Measurements from ENCODE around the gene BCOR. TPM values are rescaled to one million over a fixed set of nuclear protein-coding genes. Genes with fewer than 3 reads are reported as not detected.

BCOR gene
- polyA plus RNA-seq, 1 of the 3 experiments (the other 2 are of a cell fraction), result 8.8 TPM

DNA sequence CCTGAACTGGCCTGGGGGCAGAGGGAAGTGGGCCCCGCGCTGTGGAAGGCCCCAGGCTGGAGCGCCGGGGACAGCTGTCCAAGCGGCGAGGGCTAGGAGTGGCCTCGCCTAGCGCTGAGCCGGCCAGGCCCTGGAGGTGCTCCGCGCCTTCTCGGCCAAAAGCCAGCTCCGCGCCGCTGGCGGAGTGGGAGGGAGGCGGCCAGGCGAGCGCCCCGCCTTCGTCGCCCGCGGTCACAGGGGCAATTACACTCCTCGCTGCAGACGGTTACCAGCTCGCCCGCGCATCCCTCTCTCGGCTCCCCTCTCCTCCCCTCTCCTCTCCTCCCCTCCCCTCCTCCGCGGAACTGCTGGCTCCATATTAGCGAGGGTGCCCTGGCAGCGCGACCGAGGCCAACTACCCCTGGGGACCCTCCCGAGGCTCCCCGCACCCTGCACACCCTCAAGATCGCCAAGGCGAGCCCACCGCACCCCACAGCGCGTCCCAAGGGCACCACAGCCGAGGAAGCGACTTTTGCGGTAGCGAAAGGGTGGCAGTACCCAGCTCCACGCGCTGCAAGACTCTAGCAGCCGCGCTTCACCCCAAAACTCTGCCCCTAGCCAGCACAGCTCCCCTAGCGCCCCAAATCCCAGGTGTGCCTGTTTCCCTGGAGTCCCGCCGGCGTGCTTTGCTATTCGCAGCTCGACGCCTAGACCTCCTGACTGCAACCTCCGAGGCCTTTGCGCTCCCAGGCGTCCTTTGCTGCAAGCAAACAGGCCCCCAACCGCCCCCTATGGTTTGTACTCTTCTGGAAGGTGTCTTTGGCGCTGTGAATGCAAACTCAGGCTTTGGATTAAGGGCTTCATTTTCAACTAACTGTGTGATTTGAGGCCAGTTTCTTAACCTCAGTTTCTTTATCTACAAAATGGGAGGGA lies 91.4 kb downstream of the BCOR start:
- Histone ChIP-seq H3F3A (replicated peaks; ENCODE audit: insufficient read depth) (no peaks in the 10 kb centered on the region), H3K27me3 (ENCODE audit: insufficient read depth) (peaks cover 21% of the 10 kb centered on the region; the same call in 1 of the 2 replicates), H3K36me3 (replicated peaks in 1 of 2; ENCODE audit: control insufficient read depth in 1 of 2, insufficient read depth in 2 of 2, low read length in 1 of 2) (no peaks in the 10 kb centered on the region), H3K9ac (no peak overlapping the region), H3K9me3 (no peaks in the 10 kb centered on the region), H3K4me1 (ENCODE audit: control insufficient read depth in 1 of 2, insufficient read depth in 2 of 2, low read depth in 1 of 2, low read length in 1 of 2) (peaks cover 0 to 36% of the 10 kb centered on the region in 2 experiments; a peak in 1 of 4 replicates), H3K79me2 (ENCODE audit: insufficient read depth) (no peaks in the 10 kb centered on the region), H4K20me1 (ENCODE audit: insufficient read depth) (no peaks in the 10 kb centered on the region), H3K4me2 (no peak overlapping the region), H2AFZ (ENCODE audit: low read depth) (no peak overlapping the region), H3K4me3 (ENCODE audit: low read depth in 2 of 2, low read length in 1 of 2) (no peak overlapping the region), H3K27ac (ENCODE audit: low read depth in 2 of 2, low read length in 1 of 2) (no peak overlapping the region), H3K9me2 (no peaks in the 10 kb centered on the region)
- WGBS (ENCODE audit: low lambda C conversion rate), result 66% methylated on average over 42 of the region's 63 CpGs
- CTCF ChIA-PET, result no interaction called here
- POLR2A ChIA-PET, result no interaction called here
- no peak for DNase-seq
- no peak for TF ChIP-seq GATA2 (CRISPR knock-in tag; IDR thresholded peaks at IDR 0.05)
- TF ChIP-seq, protein P1, sequence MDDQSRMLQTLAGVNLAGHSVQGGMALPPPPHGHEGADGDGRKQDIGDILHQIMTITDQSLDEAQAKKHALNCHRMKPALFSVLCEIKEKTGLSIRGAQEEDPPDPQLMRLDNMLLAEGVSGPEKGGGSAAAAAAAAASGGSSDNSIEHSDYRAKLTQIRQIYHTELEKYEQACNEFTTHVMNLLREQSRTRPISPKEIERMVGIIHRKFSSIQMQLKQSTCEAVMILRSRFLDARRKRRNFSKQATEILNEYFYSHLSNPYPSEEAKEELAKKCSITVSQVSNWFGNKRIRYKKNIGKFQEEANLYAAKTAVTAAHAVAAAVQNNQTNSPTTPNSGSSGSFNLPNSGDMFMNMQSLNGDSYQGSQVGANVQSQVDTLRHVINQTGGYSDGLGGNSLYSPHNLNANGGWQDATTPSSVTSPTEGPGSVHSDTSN (IDR thresholded peaks at IDR 0.05), result no peak
- no peak for TF ChIP-seq POLR2AphosphoS5 (IDR thresholded peaks at IDR 0.05; ENCODE audit: low read depth, low read length)
- TF ChIP-seq, protein P2, sequence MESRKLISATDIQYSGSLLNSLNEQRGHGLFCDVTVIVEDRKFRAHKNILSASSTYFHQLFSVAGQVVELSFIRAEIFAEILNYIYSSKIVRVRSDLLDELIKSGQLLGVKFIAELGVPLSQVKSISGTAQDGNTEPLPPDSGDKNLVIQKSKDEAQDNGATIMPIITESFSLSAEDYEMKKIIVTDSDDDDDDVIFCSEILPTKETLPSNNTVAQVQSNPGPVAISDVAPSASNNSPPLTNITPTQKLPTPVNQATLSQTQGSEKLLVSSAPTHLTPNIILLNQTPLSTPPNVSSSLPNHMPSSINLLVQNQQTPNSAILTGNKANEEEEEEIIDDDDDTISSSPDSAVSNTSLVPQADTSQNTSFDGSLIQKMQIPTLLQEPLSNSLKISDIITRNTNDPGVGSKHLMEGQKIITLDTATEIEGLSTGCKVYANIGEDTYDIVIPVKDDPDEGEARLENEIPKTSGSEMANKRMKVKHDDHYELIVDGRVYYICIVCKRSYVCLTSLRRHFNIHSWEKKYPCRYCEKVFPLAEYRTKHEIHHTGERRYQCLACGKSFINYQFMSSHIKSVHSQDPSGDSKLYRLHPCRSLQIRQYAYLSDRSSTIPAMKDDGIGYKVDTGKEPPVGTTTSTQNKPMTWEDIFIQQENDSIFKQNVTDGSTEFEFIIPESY (IDR thresholded peaks at IDR 0.05; ENCODE audit: borderline replicate concordance, low read depth), result no peak

DNA sequence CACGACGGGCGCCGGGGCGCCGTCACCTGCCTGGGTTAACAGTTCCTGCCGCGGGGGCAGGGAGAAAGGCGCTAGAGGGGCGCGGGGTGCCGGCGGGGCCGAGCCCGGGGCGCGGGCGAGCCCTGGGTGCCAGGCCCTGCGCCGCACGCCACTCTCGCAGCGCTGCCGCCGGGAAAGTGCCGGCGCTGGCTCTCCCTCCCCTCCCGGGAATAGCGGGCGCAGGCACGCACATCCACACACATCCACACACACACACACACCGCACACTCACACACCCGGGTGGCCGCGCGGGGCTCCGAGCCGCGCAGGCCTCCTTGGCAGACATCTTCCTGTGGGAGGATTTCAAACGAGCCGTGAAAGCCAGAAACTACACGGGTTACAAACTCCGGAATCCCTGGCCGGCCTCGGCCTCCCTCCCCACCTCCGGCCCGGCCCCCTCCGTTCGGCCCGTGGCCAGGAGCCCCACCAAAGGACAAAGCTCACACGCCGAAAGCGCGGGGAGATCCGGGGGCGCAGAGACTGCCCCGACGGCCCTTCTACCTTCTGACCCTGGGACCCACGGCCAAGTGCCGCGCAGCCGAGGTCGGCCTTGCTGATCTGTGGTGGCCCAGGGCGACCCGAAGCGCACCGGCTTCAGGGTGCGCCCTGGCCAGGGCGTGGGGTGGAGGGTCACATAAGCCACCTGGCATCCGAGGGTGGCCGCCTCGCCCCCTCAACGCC lies 92.3 kb downstream of the BCOR start:
- Histone ChIP-seq H3K4me3 (ENCODE audit: low read depth in 2 of 2, low read length in 1 of 2) (no peak overlapping the region), H2AFZ (ENCODE audit: low read depth) (no peak overlapping the region), H3K27ac (ENCODE audit: low read depth in 2 of 2, low read length in 1 of 2) (no peak overlapping the region), H3K4me2 (no peak overlapping the region), H3K79me2 (ENCODE audit: insufficient read depth) (no peaks in the 10 kb centered on the region), H4K20me1 (ENCODE audit: insufficient read depth) (no peaks in the 10 kb centered on the region), H3K9me2 (no peaks in the 10 kb centered on the region), H3K27me3 (ENCODE audit: insufficient read depth) (peaks cover 21% of the 10 kb centered on the region; the same call in 1 of the 2 replicates), H3K9ac (no peak overlapping the region), H3K36me3 (replicated peaks in 1 of 2; ENCODE audit: control insufficient read depth in 1 of 2, insufficient read depth in 2 of 2, low read length in 1 of 2) (no peaks in the 10 kb centered on the region), H3K4me1 (ENCODE audit: control insufficient read depth in 1 of 2, insufficient read depth in 2 of 2, low read depth in 1 of 2, low read length in 1 of 2) (peaks cover 0 to 28% of the 10 kb centered on the region in 2 experiments; a peak in 1 of 4 replicates), H3F3A (replicated peaks; ENCODE audit: insufficient read depth) (no peaks in the 10 kb centered on the region), H3K9me3 (no peaks in the 10 kb centered on the region)
- ChIA-PET POLR2A (no interaction called here), CTCF (no interaction called here)
- DNase-seq, result no peak
- TF ChIP-seq RXRA (IDR thresholded peaks at IDR 0.05; ENCODE audit: borderline replicate concordance, low read depth) (no peak), TEAD4 (IDR thresholded peaks at IDR 0.05; ENCODE audit: borderline replicate concordance, insufficient read depth) (no peak), EZH2phosphoT487 (IDR thresholded peaks at IDR 0.05; ENCODE audit: borderline replicate concordance, low read depth) (no peak), GATA2 (CRISPR knock-in tag; IDR thresholded peaks at IDR 0.05) (no peak)
- TF ChIP-seq, protein P3, sequence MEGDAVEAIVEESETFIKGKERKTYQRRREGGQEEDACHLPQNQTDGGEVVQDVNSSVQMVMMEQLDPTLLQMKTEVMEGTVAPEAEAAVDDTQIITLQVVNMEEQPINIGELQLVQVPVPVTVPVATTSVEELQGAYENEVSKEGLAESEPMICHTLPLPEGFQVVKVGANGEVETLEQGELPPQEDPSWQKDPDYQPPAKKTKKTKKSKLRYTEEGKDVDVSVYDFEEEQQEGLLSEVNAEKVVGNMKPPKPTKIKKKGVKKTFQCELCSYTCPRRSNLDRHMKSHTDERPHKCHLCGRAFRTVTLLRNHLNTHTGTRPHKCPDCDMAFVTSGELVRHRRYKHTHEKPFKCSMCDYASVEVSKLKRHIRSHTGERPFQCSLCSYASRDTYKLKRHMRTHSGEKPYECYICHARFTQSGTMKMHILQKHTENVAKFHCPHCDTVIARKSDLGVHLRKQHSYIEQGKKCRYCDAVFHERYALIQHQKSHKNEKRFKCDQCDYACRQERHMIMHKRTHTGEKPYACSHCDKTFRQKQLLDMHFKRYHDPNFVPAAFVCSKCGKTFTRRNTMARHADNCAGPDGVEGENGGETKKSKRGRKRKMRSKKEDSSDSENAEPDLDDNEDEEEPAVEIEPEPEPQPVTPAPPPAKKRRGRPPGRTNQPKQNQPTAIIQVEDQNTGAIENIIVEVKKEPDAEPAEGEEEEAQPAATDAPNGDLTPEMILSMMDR (IDR thresholded peaks at IDR 0.05), result no peak
- TF ChIP-seq, protein P4, sequence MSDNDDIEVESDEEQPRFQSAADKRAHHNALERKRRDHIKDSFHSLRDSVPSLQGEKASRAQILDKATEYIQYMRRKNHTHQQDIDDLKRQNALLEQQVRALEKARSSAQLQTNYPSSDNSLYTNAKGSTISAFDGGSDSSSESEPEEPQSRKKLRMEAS (IDR thresholded peaks at IDR 0.05; ENCODE audit: low read depth), result no peak
- WGBS (ENCODE audit: low lambda C conversion rate), result 82% methylated on average over 32 of the region's 73 CpGs
